Tibial nerve (tissue), 4 donors: ENCODE measurements around the gene PACSIN1. TPM values are rescaled to one million over a fixed set of nuclear protein-coding genes. Genes with fewer than 3 reads are reported as not detected.

Experiments used
- DNase-seq, 2 donors: peaks; one replicate each; pipeline ENCODE4 v3.0.0-alpha.2; 2019; ENCODE audit warnings: low spot score in 2 of 2
- H3K27ac ChIP-seq, 4 donors: fragments of 200-600 bp; sonication (generic) in 3 of 4; one replicate each; pipeline ENCODE4 v1.5.1; 2017 to 2019; ENCODE audit warnings: mild to moderate bottlenecking in 1 of 4
- H3K27me3 ChIP-seq, 2 donors: fragments of 200-600 bp; sonication (generic) in 1 of 2; one replicate each; pipeline versions ENCODE4 v1.5.1 to v1.6.0; 2017 to 2019
- H3K36me3 ChIP-seq, 3 donors: fragments of 200-600 bp; sonication (generic); one replicate each; pipeline ENCODE4 v1.5.1; 2018 to 2019
- H3K4me1 ChIP-seq, 4 donors: fragments of 200-600 bp; sonication (generic) in 3 of 4; one replicate each; pipeline ENCODE4 v1.5.1; 2017 to 2019
- H3K4me3 ChIP-seq, 4 donors: fragments of 200-600 bp; sonication (generic) in 3 of 4; one replicate each; pipeline ENCODE4 v1.5.1; 2017 to 2019; ENCODE audit warnings: mild to moderate bottlenecking in 1 of 4, moderate library complexity in 1 of 4
- H3K9me3 ChIP-seq, 4 donors: fragments of 200-600 bp; sonication (generic) in 3 of 4; one replicate each; pipeline ENCODE4 v1.5.1; 2017 to 2019
- CTCF ChIP-seq, 5 experiments: fragments of 200-600 bp in 3 of 5; fragments of 450-650 bp in 2 of 5; sonication (generic) in 3 of 5; IDR thresholded peaks; one replicate each; pipeline ENCODE4 v1.5.1; 2016 to 2019; ENCODE audit warnings: antibody characterized with exemption in 5 of 5, mild to moderate bottlenecking in 3 of 5, moderate library complexity in 2 of 5
- EP300 ChIP-seq, 2 donors: sonication (generic); formaldehyde crosslinking; IDR thresholded peaks; one replicate each; pipeline ENCODE4 v1.6.1; 2017; ENCODE audit warnings: antibody characterized with exemption in 2 of 2, mild to moderate bottlenecking in 1 of 2
- POLR2A ChIP-seq, 2 donors: fragments of 450-650 bp; IDR thresholded peaks; one replicate each; pipeline ENCODE4 v1.6.1; 2017; ENCODE audit warnings: antibody characterized with exemption in 2 of 2, mild to moderate bottlenecking in 2 of 2, moderate library complexity in 2 of 2
- WGBS, 2 donors: methylation state at CpG; one replicate each; pipeline ENCODE4 v1.1.5; 2018; 5-methylcytosine and 5-hydroxymethylcytosine counted together
- total RNA-seq, 4 donors: library from RNA; depleted of rRNA; stranded (reverse); fragments of >200 nt; gene quantifications; one replicate each; pipeline ENCODE4 v1.1.0, GENCODE V29; 2016

The PACSIN1 gene
- total RNA-seq, 4 donors from 2014 or later: 0.30 to 2.6 (median 0.42) TPM; not detected in 1

- no peak for DNase-seq
- no peaks in the 10 kb centered on the region for H3K36me3 ChIP-seq
- no peak for TF ChIP-seq EP300 (IDR thresholded peaks at IDR 0.05)
- no peak for TF ChIP-seq CTCF (IDR thresholded peaks at IDR 0.05)
- no peak for TF ChIP-seq POLR2A (IDR thresholded peaks at IDR 0.05)
- 84 to 91% methylated on average over 5 of the region's 5 CpGs for whole genome bisulfite sequencing, 2 donors
- H3K27me3 ChIP-seq: no peaks in the 10 kb centered on the region
- H3K4me1 ChIP-seq: no peaks in the 10 kb centered on the region
- H3K9me3 ChIP-seq: peaks cover 0 to 16% (median 0%) of the 10 kb centered on the region in 4 donors
- no peak overlapping the region for H3K27ac ChIP-seq
- no peak overlapping the region for H3K4me3 ChIP-seq
These were observed 6.5 kb downstream of the PACSIN1 start for GRCh38 chr6:34472425-34472824.

- DNase-seq: no peak
- Histone ChIP-seq H3K36me3 (no peaks in the 10 kb centered on the region), H3K9me3 (peaks cover 0 to 16% (median 0%) of the 10 kb centered on the region in 4 donors), H3K27me3 (no peaks in the 10 kb centered on the region), H3K4me3 (no peak overlapping the region), H3K27ac (no peak overlapping the region), H3K4me1 (no peaks in the 10 kb centered on the region)
- no peak for TF ChIP-seq EP300 (IDR thresholded peaks at IDR 0.05)
- TF ChIP-seq POLR2A (IDR thresholded peaks at IDR 0.05): no peak
- 80 to 86% methylated on average over 1 of the region's 1 CpG for WGBS, 2 donors
These were observed 8.1 kb downstream of the PACSIN1 start for GRCh38 chr6:34473967-34474366.

GRCh38 chr6:34474754-34475153, 8.9 kb downstream of the PACSIN1 start:
- H3K4me1 ChIP-seq: no peaks in the 10 kb centered on the region
- no peaks in the 10 kb centered on the region for H3K36me3 ChIP-seq
- WGBS, 2 donors: 90 to 96% methylated on average over 2 of the region's 2 CpGs
- no peaks in the 10 kb centered on the region for H3K27me3 ChIP-seq
- TF ChIP-seq CTCF (IDR thresholded peaks at IDR 0.05) (no peak), POLR2A (IDR thresholded peaks at IDR 0.05) (no peak), EP300 (IDR thresholded peaks at IDR 0.05) (no peak)
- no peak for DNase-seq
- H3K9me3 ChIP-seq: peaks cover 0 to 16% (median 0%) of the 10 kb centered on the region in 4 donors
- no peak overlapping the region for H3K4me3 ChIP-seq
- H3K27ac ChIP-seq: no peak overlapping the region

GRCh38 chr6:34475238-34475682, 9.4 kb downstream of the PACSIN1 start:
- Histone ChIP-seq H3K27me3 (no peaks in the 10 kb centered on the region), H3K4me3 (no peak overlapping the region), H3K36me3 (no peaks in the 10 kb centered on the region), H3K27ac (no peak overlapping the region), H3K9me3 (peaks cover 0 to 16% (median 0%) of the 10 kb centered on the region in 4 donors), H3K4me1 (no peaks in the 10 kb centered on the region)
- no peak for DNase-seq
- WGBS, 2 donors: 39 to 46% methylated on average over 5 of the region's 5 CpGs
- no peak for TF ChIP-seq CTCF (IDR thresholded peaks at IDR 0.05)
- no peak for TF ChIP-seq POLR2A (IDR thresholded peaks at IDR 0.05)
- TF ChIP-seq EP300 (IDR thresholded peaks at IDR 0.05): no peak

GRCh38 chr6:34475767-34476328, 10.0 kb downstream of the PACSIN1 start:
- Histone ChIP-seq H3K4me1 (no peaks in the 10 kb centered on the region), H3K9me3 (peaks cover 0 to 16% (median 0%) of the 10 kb centered on the region in 4 donors), H3K27ac (no peak overlapping the region), H3K36me3 (no peaks in the 10 kb centered on the region), H3K4me3 (no peak overlapping the region), H3K27me3 (no peaks in the 10 kb centered on the region)
- TF ChIP-seq POLR2A (IDR thresholded peaks at IDR 0.05): no peak
- no peak for TF ChIP-seq CTCF (IDR thresholded peaks at IDR 0.05)
- TF ChIP-seq EP300 (IDR thresholded peaks at IDR 0.05): no peak
- 58 to 59% methylated on average over 7 of the region's 7 CpGs for WGBS, 2 donors
- no peak for DNase-seq
